ENCODE measurements around the gene ADAM12.
"Not testable (repeated sequence)": the region's sequence is repeated elsewhere in the genome, so short reads cannot be mapped to it uniquely, and the experiment has no call there.

Gene ADAM12

DNA sequence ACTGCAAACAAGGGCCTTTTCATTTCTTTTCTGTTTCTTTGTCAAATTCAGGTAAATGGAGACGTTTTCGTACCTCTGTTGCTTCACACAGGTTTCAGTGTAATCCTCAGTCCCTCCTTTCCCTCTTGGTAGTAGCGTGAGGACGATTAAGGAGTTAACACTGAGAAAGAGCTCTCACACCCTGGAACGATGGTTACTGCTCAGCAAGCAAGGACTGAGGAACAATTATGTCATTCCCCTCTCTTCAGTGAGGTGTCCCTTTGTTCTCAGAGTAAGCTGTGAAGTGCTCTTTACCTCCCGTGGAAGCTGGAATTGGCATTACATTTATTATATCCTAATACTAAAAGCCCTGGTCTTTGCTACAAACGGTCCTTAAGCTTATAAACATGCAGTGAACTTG lies 396.0 kb downstream of the ADAM12 start:
- no peak for DNase-seq

DNA sequence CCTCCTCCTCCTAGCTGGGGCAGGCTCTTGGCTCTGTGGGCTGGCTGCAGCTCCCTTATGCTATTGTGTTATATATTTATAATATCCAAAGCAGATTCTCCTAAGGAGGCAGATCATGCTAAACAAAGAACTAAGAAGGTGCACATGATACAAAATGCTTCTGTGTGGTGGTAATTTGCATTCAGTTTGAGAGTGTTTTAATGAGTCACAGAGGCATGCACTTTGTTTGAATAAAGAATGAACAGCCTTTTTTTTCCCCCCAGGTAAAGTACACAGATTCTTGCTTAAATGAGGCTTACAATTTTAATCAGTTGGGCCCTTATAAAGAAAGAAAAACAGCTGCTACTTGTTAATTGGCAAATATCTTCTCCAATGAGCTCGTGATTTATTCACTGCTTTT lies 396.9 kb downstream of the ADAM12 start:
- DNase-seq = no peak

DNA sequence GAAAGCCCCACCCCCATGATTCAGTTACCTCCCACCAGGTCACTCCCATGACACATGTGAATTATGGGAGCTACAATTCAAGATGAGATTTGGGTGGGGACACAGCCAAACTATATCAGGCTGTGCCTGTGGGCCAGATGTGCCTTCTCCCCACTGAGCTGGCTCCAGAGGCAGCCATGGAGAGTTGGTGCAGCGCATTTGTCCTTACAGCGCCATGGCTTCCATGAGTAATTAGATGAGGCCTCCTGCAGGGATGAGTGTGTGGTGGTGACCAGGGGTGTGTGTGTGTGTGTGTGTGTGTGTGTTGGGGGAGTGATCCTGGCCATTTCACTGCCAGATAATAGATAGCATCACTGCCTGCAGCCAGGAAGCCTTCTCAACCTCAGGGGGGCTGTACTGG lies 397.3 kb downstream of the ADAM12 start:
- no peak for DNase-seq

- DNase-seq = no peak
Observed at GRCh38 chr10:125989791-125990190, 398.5 kb downstream of the ADAM12 start.

- DNase-seq = no peak
Observed at GRCh38 chr10:125985557-125986240, 402.6 kb downstream of the ADAM12 start.

DNA sequence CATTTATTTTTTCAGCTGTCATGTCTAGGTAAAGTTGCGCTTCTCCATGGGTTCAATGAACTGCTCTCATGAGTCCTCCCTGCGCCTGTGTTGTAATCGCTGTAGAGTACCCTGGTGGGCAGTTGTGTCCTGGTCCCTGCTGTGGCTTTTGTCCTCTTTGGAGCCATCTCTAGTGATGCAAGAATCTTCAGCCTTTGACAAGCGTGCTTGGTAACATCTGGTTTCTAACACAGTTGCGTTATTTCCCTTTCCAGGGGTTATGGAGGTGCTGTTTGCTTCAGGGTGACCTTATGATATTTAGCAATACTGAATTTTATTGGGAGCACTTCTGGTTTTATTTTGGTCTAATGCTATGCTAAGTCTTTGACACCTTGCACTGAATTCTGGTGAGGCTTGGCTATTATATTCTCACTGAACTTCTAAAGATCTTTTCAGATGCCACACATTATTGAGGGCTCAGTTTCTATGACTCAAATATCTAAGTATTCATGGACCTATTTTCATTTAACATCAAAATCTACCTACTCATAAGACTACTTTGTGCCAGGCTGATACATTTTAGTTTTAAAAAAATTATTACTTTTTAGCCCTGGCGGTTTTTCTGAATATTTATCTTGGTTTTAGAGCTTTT lies 403.3 kb downstream of the ADAM12 start:
- DNase-seq = no peak

- no peak for DNase-seq
Observed at GRCh38 chr10:125984346-125984745, 403.9 kb downstream of the ADAM12 start.

GRCh38 chr10:125983656-125984055 lies 404.6 kb downstream of the ADAM12 start:
- DNase-seq = no peak

DNA sequence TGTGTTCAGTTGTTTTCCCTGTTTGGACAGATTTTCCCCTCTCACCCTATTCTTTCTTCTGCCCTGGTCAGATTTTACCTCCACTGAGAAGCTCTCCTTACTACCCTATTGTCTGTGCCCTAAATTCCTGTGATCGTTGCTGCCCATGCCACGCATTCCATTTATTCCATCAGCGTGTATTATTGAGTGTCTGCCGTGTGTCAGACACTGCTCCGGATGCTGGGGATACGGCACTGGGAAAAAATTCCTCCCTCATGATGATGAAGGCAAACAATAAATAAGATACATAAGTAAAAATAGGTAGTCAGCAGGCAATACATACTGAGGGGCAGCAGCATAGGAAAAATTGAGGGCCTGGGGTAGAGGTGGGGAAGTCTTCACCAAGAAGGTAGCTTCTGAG lies 405.1 kb downstream of the ADAM12 start:
- no peak for DNase-seq

GRCh38 chr10:125982260-125982948 lies 405.9 kb downstream of the ADAM12 start:
- DNase-seq = no peak

DNA sequence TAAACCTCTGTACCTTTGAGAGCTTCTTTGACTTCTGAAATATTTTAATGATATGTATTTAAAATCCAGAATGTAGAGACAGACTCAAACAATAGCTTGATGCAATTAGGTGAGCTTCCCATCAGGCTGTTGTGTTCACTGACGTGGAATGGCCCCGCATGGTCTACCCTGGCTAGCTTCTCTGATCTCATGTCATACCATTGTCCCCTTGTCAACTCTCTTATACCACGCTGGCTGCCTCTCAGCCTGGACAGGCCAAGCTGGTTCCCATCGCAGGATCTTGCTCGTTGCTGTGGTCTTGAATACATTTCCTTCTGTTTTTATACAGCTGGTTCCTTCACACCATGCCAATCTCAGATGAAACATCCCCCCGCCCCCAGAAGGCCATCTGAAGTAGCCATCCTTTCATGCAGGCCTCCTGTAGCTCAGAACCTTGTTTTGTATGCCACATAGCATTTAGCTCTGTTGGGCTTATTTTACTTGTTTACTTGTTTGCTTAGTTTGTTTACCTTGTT lies 407.7 kb downstream of the ADAM12 start:
- DNase-seq = no peak

DNA sequence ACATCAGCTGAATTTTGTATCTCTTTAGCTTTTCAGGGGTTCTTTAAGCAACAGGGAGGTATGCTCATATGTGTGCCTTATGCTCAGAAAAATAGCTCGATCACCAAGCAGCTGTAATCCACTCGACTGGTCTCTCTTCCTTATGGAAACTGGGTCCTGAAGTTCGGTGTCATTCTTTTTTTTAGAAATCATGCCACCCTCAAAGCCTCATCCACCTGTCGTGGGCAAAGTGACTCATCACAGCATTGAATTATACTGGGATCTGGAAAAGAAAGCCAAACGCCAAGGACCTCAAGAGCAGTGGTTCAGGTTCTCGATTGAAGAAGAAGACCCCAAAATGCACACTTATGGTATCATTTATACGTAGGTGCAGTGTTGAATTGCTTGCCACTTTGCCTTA lies 408.3 kb downstream of the ADAM12 start:
- no peak for DNase-seq

DNA sequence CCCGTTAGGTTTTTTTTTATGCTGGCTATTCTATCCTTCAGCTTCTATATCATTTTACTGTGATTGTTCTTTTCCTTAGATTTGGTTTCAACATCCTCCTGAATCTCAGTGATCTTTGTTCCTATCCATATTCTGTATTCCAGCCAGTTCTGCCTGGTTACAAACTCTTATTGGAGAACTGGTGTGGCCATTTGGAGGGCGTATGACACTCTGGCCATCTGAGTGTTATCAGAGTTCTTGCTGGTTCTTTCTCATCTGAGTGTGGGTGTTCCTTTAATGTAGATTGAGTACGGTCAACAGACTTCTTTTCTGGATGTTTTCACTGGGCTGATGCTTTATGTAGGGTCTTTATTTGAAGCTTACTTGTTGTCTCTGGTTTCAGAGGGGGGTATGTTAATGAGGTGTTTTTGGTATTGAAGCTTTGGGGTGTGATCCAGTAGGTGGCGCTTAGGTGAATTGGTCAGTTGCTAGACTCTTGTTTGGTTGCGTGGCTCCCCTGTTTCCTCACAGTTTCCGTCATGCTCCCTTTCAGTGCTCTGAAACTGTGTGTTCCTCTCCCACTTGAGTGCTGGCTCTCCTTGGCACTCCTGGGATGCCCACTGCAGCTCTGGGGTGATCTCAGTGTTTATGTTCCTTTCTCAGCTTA lies 411.2 kb downstream of the ADAM12 start:
- DNase-seq = no peak

GRCh38 chr10:125970077-125970630 lies 418.1 kb downstream of the ADAM12 start:
- not testable (repeated sequence) for DNase-seq

GRCh38 chr10:125967533-125967932 lies 420.7 kb downstream of the ADAM12 start:
- no peak for DNase-seq

GRCh38 chr10:125964558-125964957 lies 423.7 kb downstream of the ADAM12 start:
- no peak for DNase-seq
